K562 (cell line): ENCODE measurements around the gene KCNN4. TPM values are rescaled to one million over a fixed set of nuclear protein-coding genes. Genes with fewer than 3 reads are reported as not detected.

ENCODE experiments used
- ATAC-seq: fragments of 200-7000 bp; cut with Tn5 transposase; 3 replicates; pipeline ENCODE4 v1.9.1; 2020; ENCODE audit warnings: moderate library complexity
- BruUV-seq: library from RNA; stranded (reverse); fragments of 400-500 nt; replicated peaks from 2 replicates; lab custom pipeline; 2021; lab: Mats Ljungman, UMichigan
- CTCF ChIA-PET: fragments of 300-600 bp; formaldehyde crosslinking; extraction: SDS; loops from one replicate; lab custom pipeline; 2021; ENCODE audit warnings: low intra/inter-chr PET ratio; lab: Yijun Ruan, JAX
- POLR2A ChIA-PET: fragments of 300-600, 350-650 bp; sonication (Branson Sonifier 250); formaldehyde crosslinking; extraction: SDS; loops from one replicate; lab custom pipeline; 2021; ENCODE audit warnings: antibody characterized with exemption, inconsistent platforms; lab: Yijun Ruan, JAX
- DNase-seq, 4 experiments: peaks; one replicate each; pipeline versions ENCODE4 v3.0.0 to v3.0.0-alpha.2; 2011 to 2018; ENCODE audit warnings: low spot score in 3 of 4, mixed read lengths in 3 of 4; ENCODE audit errors: extremely low read depth in 1 of 4
- FAIRE-seq: peaks from 2 replicates; lab custom pipeline; 2011; peaks lifted over from hg19 to GRCh38; lab: Jason Lieb, UNC
- H2AFZ ChIP-seq: 2 replicates; pipeline ENCODE4 v1.6.0; 2011; ENCODE audit warnings: low read depth, low read length, control low read depth, inconsistent platforms
- H3K27ac ChIP-seq: fragments of 200-600 bp; 3 replicates; pipeline ENCODE4 v1.8.0; 2011; ENCODE audit warnings: low read depth, mild to moderate bottlenecking, control low read depth, inconsistent platforms, low read length, moderate library complexity, mixed read lengths; ENCODE audit errors: extremely low read depth
- H3K27me3 ChIP-seq, 2 experiments: fragments of 300-600 bp in 1 of 2; 2 replicates in 1 of 2; 3 replicates in 1 of 2; pipeline versions ENCODE4 v1.6.0 to v1.8.0; 2011; ENCODE audit warnings: inconsistent platforms in 2 of 2, low read length in 2 of 2, mild to moderate bottlenecking in 1 of 2, mixed read lengths in 1 of 2, moderate library complexity in 1 of 2; ENCODE audit not compliant: control insufficient read depth in 2 of 2, insufficient read depth in 2 of 2
- H3K36me3 ChIP-seq: fragments of 300-600 bp; 3 replicates; pipeline ENCODE4 v1.8.0; 2011; ENCODE audit warnings: mild to moderate bottlenecking, low read length, inconsistent platforms; ENCODE audit not compliant: control insufficient read depth, insufficient read depth
- H3K4me1 ChIP-seq, 2 experiments: fragments of 200-600 bp in 1 of 2; replicated peaks in 1 of 2; 2 replicates in 1 of 2; 3 replicates in 1 of 2; pipeline versions ENCODE4 v1.5.1 to v1.8.0; 2011; ENCODE audit warnings: inconsistent platforms in 2 of 2, low read length in 2 of 2, mild to moderate bottlenecking in 1 of 2, mixed read lengths in 1 of 2, moderate library complexity in 1 of 2; ENCODE audit not compliant: control insufficient read depth in 2 of 2, insufficient read depth in 2 of 2
- H3K4me2 ChIP-seq: 2 replicates; pipeline ENCODE4 v1.6.1; 2011; ENCODE audit warnings: low read length, control low read depth, inconsistent platforms, mixed read lengths; ENCODE audit not compliant: insufficient read depth
- H3K4me3 ChIP-seq: fragments of 200-600 bp; sonication (generic), shearing (Covaris generic); 2 replicates; pipeline ENCODE4 v1.5.1; 2016; ENCODE audit warnings: control low read depth, inconsistent platforms
- H3K79me2 ChIP-seq: fragments of 200-600 bp; 3 replicates; pipeline ENCODE4 v1.8.0; 2011; ENCODE audit warnings: low read length, inconsistent platforms; ENCODE audit not compliant: control insufficient read depth, insufficient read depth
- H3K9ac ChIP-seq, 2 experiments: 2 replicates each; pipeline versions ENCODE4 v1.6.0 to v1.6.1; 2011; ENCODE audit warnings: low read depth in 2 of 2, low read length in 2 of 2, control low read depth in 1 of 2, inconsistent platforms in 1 of 2, mild to moderate bottlenecking in 1 of 2, mixed read lengths in 1 of 2; ENCODE audit not compliant: insufficient read depth in 1 of 2
- H3K9me1 ChIP-seq: one replicate; pipeline ENCODE4 v1.6.0; 2011; ENCODE audit warnings: inconsistent platforms, mild to moderate bottlenecking, low read length, moderate library complexity; ENCODE audit not compliant: control insufficient read depth, insufficient read depth
- H3K9me3 ChIP-seq: replicated peaks from 2 replicates; pipeline ENCODE4 v1.5.1; 2011; ENCODE audit warnings: low read depth, low read length, inconsistent platforms; ENCODE audit not compliant: control insufficient read depth, insufficient read depth
- H4K20me1 ChIP-seq: replicated peaks from 2 replicates; pipeline ENCODE4 v1.6.1; 2011; ENCODE audit warnings: low read length, inconsistent platforms, mixed read lengths; ENCODE audit not compliant: control insufficient read depth, insufficient read depth
- LARP7 ChIP-seq: fragments of 450-650 bp; IDR thresholded peaks from 2 replicates; pipeline ENCODE4 v1.6.1; 2016
- ZNF174 ChIP-seq: fragments of 250-450 bp; sonication (Bioruptor Pico); IDR thresholded peaks from 2 replicates; pipeline ENCODE4 v1.4.0; 2020; ENCODE audit warnings: mild to moderate bottlenecking
- WGBS: fragments of 100-300 bp; shearing (Covaris generic); methylation state at CpG from one replicate; pipeline ENCODE4 v1.1.6; 2016; ENCODE audit warnings: low coverage, mixed read lengths; ENCODE audit not compliant: insufficient coverage; ENCODE audit errors: missing lambda C conversion rate; 5-methylcytosine and 5-hydroxymethylcytosine counted together
- in situ Hi-C: fragments of 300-500 bp; cut with MboI; formaldehyde crosslinking; loops from 4 replicates; pipeline ENCODE4 v1.15.0; 2018; ENCODE audit warnings: inconsistent platforms, mixed read lengths
- intact Hi-C: fragments of 100-400 bp; cut with micrococcal nuclease; formaldehyde crosslinking; loops from 2 replicates; pipeline ENCODE4 v1.14.2; 2022
- polyA plus RNA-seq, 8 experiments: library from polyadenylated mRNA; depleted of rRNA in 4 of 8; stranded (reverse) in 5 of 8; unstranded in 3 of 8; fragments of >200 nt; fragmentation: Nextera tagmentation in 2 of 8; fragmentation: Illumina TruSeq in 1 of 8; extraction: Ambion mirVana in 2 of 8; extraction: Trizol in 1 of 8; gene quantifications; 2 replicates each; pipeline versions ENCODE4 v1.2.1 to v1.2.3, GENCODE V29; 2011 to 2014; ENCODE audit warnings: inconsistent platforms in 1 of 8, missing spikeins in 1 of 8
- total RNA-seq, 7 experiments: library from RNA; depleted of rRNA in 6 of 7; stranded (reverse); fragments of >200 nt in 6 of 7; fragmentation: Illumina TruSeq in 2 of 7; extraction: Trizol in 2 of 7; gene quantifications; 2 replicates each; pipeline versions ENCODE4 v1.2.1 to v1.2.3, GENCODE V29; 2011 to 2021; ENCODE audit warnings: low replicate concordance in 1 of 7
- TF ChIP-seq, protein P1 (sequence below), 3 experiments: fragments of 200-800 bp in 1 of 3; fragments of 250-450 bp in 1 of 3; fragments of 450-650 bp in 1 of 3; sonication (Bioruptor Pico) in 1 of 3; sonication (Bioruptor generic) in 1 of 3; formaldehyde crosslinking in 1 of 3; IDR thresholded peaks; 2 replicates each; pipeline versions ENCODE4 v1.6.1 to v1.8.0; 2016 to 2022; ENCODE audit warnings: mild to moderate bottlenecking in 2 of 3, missing genetic modification characterization in 2 of 3, missing compliant biosample characterization in 1 of 3, moderate library complexity in 1 of 3
- TF ChIP-seq, protein P2 (sequence below): fragments of 450-650 bp; IDR thresholded peaks from 2 replicates; pipeline ENCODE4 v1.6.1; 2017; ENCODE audit warnings: antibody characterized with exemption, mild to moderate bottlenecking

KCNN4 gene
- total and polyA plus RNA-seq, 9 of the 15 experiments (the other 6 are each of a cell fraction or from before 2014, with no cell fraction given), result 0.53 to 37.7 (median 25.9) TPM

DNA sequence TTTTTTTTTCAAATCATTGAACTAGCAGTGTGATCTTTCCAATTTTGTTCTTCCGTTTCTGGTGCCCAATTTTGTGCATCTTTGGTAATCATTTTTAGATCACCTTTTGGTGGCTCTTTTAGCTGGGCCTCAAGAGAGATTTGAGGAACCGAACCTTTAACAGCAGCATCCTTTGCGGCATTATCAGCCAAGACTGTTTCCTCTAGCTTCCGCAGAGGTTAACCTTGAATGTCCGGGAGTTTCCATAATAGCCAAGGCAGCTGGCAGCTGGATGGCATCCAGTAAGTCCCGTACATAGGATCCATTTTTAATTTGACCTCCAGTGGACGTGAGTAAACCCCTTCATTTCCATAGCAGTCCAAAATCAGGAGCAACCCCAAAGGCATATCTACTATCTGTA lies 55.3 kb downstream of the KCNN4 start:
- Histone ChIP-seq H3K9me3 (no peaks in the 10 kb centered on the region), H3K36me3 (peaks cover 20% of the 10 kb centered on the region; the same call in 2 of the 3 replicates), H3K27ac (no peak overlapping the region), H3K4me1 (no peaks in the 10 kb centered on the region; a peak in 1 of 5 replicates), H2AFZ (no peak overlapping the region), H4K20me1 (no peaks in the 10 kb centered on the region), H3K9ac (no peak overlapping the region), H3K27me3 (no peaks in the 10 kb centered on the region), H3K4me3 (no peak overlapping the region), H3K79me2 (no peaks in the 10 kb centered on the region), H3K4me2 (no peak overlapping the region), H3K9me1 (no peaks in the 10 kb centered on the region)
- TF ChIP-seq ZNF174 (CRISPR knock-in tag) (no peak), LARP7 (no peak)
- TF ChIP-seq, protein P1, sequence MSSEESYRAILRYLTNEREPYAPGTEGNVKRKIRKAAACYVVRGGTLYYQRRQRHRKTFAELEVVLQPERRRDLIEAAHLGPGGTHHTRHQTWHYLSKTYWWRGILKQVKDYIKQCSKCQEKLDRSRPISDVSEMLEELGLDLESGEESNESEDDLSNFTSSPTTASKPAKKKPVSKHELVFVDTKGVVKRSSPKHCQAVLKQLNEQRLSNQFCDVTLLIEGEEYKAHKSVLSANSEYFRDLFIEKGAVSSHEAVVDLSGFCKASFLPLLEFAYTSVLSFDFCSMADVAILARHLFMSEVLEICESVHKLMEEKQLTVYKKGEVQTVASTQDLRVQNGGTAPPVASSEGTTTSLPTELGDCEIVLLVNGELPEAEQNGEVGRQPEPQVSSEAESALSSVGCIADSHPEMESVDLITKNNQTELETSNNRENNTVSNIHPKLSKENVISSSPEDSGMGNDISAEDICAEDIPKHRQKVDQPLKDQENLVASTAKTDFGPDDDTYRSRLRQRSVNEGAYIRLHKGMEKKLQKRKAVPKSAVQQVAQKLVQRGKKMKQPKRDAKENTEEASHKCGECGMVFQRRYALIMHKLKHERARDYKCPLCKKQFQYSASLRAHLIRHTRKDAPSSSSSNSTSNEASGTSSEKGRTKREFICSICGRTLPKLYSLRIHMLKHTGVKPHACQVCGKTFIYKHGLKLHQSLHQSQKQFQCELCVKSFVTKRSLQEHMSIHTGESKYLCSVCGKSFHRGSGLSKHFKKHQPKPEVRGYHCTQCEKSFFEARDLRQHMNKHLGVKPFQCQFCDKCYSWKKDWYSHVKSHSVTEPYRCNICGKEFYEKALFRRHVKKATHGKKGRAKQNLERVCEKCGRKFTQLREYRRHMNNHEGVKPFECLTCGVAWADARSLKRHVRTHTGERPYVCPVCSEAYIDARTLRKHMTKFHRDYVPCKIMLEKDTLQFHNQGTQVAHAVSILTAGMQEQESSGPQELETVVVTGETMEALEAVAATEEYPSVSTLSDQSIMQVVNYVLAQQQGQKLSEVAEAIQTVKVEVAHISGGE (CRISPR knock-in tag; IDR thresholded peaks at IDR 0.05), result no peak
- TF ChIP-seq, protein P2, sequence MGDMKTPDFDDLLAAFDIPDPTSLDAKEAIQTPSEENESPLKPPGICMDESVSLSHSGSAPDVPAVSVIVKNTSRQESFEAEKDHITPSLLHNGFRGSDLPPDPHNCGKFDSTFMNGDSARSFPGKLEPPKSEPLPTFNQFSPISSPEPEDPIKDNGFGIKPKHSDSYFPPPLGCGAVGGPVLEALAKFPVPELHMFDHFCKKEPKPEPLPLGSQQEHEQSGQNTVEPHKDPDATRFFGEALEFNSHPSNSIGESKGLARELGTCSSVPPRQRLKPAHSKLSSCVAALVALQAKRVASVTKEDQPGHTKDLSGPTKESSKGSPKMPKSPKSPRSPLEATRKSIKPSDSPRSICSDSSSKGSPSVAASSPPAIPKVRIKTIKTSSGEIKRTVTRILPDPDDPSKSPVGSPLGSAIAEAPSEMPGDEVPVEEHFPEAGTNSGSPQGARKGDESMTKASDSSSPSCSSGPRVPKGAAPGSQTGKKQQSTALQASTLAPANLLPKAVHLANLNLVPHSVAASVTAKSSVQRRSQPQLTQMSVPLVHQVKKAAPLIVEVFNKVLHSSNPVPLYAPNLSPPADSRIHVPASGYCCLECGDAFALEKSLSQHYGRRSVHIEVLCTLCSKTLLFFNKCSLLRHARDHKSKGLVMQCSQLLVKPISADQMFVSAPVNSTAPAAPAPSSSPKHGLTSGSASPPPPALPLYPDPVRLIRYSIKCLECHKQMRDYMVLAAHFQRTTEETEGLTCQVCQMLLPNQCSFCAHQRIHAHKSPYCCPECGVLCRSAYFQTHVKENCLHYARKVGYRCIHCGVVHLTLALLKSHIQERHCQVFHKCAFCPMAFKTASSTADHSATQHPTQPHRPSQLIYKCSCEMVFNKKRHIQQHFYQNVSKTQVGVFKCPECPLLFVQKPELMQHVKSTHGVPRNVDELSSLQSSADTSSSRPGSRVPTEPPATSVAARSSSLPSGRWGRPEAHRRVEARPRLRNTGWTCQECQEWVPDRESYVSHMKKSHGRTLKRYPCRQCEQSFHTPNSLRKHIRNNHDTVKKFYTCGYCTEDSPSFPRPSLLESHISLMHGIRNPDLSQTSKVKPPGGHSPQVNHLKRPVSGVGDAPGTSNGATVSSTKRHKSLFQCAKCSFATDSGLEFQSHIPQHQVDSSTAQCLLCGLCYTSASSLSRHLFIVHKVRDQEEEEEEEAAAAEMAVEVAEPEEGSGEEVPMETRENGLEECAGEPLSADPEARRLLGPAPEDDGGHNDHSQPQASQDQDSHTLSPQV, result no peak
- ChIA-PET CTCF (no interaction called here), POLR2A (interaction anchor here (1.7 to 2.0 kb wide), 2 partner anchors 9 to 10 kb away, joined by 8 read pairs; no protein-coding TSS in a partner anchor)
- ATAC-seq (no peak), FAIRE-seq (no peak), DNase-seq (no peak)
- no TSS peak for BruUV-seq
- intact Hi-C loops (no loop called here), in situ Hi-C loops (no loop called here)
- 46% methylated on average over 7 of the region's 7 CpGs for WGBS
